ENCODE measurements around the gene SPATA31C1. TPM values are rescaled to one million over a fixed set of nuclear protein-coding genes. Genes with fewer than 3 reads are reported as not detected.
"Not testable (repeated sequence)": the region's sequence is repeated elsewhere in the genome, so short reads cannot be mapped to it uniquely, and the experiment has no call there.

The SPATA31C1 gene
- not detected in 2 replicates for total RNA-seq (2014; rRNA removed; shearing (Covaris generic))
- not detected in 2 replicates for total RNA-seq (2022)
- not detected for Bru-seq, nascent RNA
- not detected for BruChase-seq, experiment 1, labeled RNA remaining after a 6-hour chase
- BruChase-seq, experiment 2, labeled RNA remaining after a 2-hour chase: not detected
- long read RNA-seq: 0 reads

GRCh38 chr9:87917662-87918061 lies at the start of gene SPATA31C1:
Gene SPATA31C1, plus strand, starts transcription at chr9:87917962.
- H3K4me2 ChIP-seq (ENCODE audit: low read length); H3K36me3 ChIP-seq (ENCODE audit: insufficient read depth, low read length); H2AFZ ChIP-seq (ENCODE audit: low read length); H3K27ac ChIP-seq (ENCODE audit: low read depth, low read length, poor library complexity, severe bottlenecking); CTCF ChIA-PET (ENCODE audit: unreplicated experiment); H4K20me1 ChIP-seq (ENCODE audit: insufficient read depth, low read length); H3K79me2 ChIP-seq (ENCODE audit: insufficient read depth, low read depth, low read length); H3K4me1 ChIP-seq (ENCODE audit: insufficient read depth, low read length, poor library complexity, severe bottlenecking); DNase-seq (ENCODE audit: low spot score); POLR2A ChIA-PET; H3K9me3 ChIP-seq (ENCODE audit: low read length); H3K4me3 ChIP-seq (ENCODE audit: low read depth, low read length, poor library complexity, severe bottlenecking); intact Hi-C loops (cut with micrococcal nuclease; ENCODE audit: unreplicated experiment); H3K9me2 ChIP-seq (ENCODE audit: insufficient read depth, low read length); BruUV-seq (replicated peaks): not testable (repeated sequence)

- no TSS peak for BruUV-seq (replicated peaks)
Measured at GRCh38 chr9:87868175-87868574, 49.6 kb upstream of the SPATA31C1 start.

GRCh38 chr9:87868635-87869034 lies 49.1 kb upstream of the SPATA31C1 start:
- Histone ChIP-seq H4K20me1 (ENCODE audit: insufficient read depth, low read length) (no peaks in the 10 kb centered on the region), H3K4me1 (ENCODE audit: insufficient read depth, low read length, poor library complexity, severe bottlenecking) (no peaks in the 10 kb centered on the region), H3K9me2 (ENCODE audit: insufficient read depth, low read length) (no peaks in the 10 kb centered on the region), H3K36me3 (ENCODE audit: insufficient read depth, low read length) (no peaks in the 10 kb centered on the region), H3K27ac (ENCODE audit: low read depth, low read length, poor library complexity, severe bottlenecking) (no peak overlapping the region), H3K4me2 (ENCODE audit: low read length) (no peak overlapping the region), H3K79me2 (ENCODE audit: insufficient read depth, low read depth, low read length) (no peaks in the 10 kb centered on the region), H3K4me3 (ENCODE audit: low read depth, low read length, poor library complexity, severe bottlenecking) (no peak overlapping the region), H3K9me3 (ENCODE audit: low read length) (no peaks in the 10 kb centered on the region), H2AFZ (ENCODE audit: low read length) (no peak overlapping the region)
- CTCF ChIA-PET (ENCODE audit: unreplicated experiment): no interaction called here
- intact Hi-C loops (cut with micrococcal nuclease; ENCODE audit: unreplicated experiment): no loop called here
- DNase-seq (ENCODE audit: low spot score): no peak
- no TSS peak for BruUV-seq (replicated peaks)
- POLR2A ChIA-PET: no interaction called here
- TF ChIP-seq EZH2phosphoT487 (IDR thresholded peaks at IDR 0.05; ENCODE audit: borderline replicate concordance, low read depth, low read length): no peak
- no peak for TF ChIP-seq CTCF (conservative IDR thresholded peaks at IDR 0.05; ENCODE audit: low read length)

More at GRCh38 chr9:87868175-87868574, 49.6 kb upstream of the SPATA31C1 start:
- Histone ChIP-seq H3K27ac (ENCODE audit: low read depth, low read length, poor library complexity, severe bottlenecking) (no peak overlapping the region), H2AFZ (ENCODE audit: low read length) (no peak overlapping the region), H3K9me3 (ENCODE audit: low read length) (no peaks in the 10 kb centered on the region), H3K79me2 (ENCODE audit: insufficient read depth, low read depth, low read length) (no peaks in the 10 kb centered on the region), H4K20me1 (ENCODE audit: insufficient read depth, low read length) (no peaks in the 10 kb centered on the region), H3K4me2 (ENCODE audit: low read length) (no peak overlapping the region), H3K9me2 (ENCODE audit: insufficient read depth, low read length) (no peaks in the 10 kb centered on the region), H3K4me3 (ENCODE audit: low read depth, low read length, poor library complexity, severe bottlenecking) (no peak overlapping the region), H3K36me3 (ENCODE audit: insufficient read depth, low read length) (no peaks in the 10 kb centered on the region), H3K4me1 (ENCODE audit: insufficient read depth, low read length, poor library complexity, severe bottlenecking) (no peaks in the 10 kb centered on the region)
- ChIA-PET POLR2A (interaction anchor here (0.7 kb wide), 1 partner anchor 19 kb away, joined by 3 read pairs; no protein-coding TSS in a partner anchor), CTCF (ENCODE audit: unreplicated experiment) (no interaction called here)
- TF ChIP-seq CTCF (conservative IDR thresholded peaks at IDR 0.05; ENCODE audit: low read length) (no peak), EZH2phosphoT487 (IDR thresholded peaks at IDR 0.05; ENCODE audit: borderline replicate concordance, low read depth, low read length) (no peak)
- intact Hi-C loops (cut with micrococcal nuclease; ENCODE audit: unreplicated experiment): no loop called here
- DNase-seq (ENCODE audit: low spot score): no peak
